Bronchial epithelial cell (primary cell): ENCODE measurements around the gene ZNF593. TPM values are rescaled to one million over a fixed set of nuclear protein-coding genes. Genes with fewer than 3 reads are reported as not detected.
A peak's percentile ranks its signal among the peaks of the same experiment; 100 is the strongest.

ENCODE experiments used
- DNase-seq: peaks from one replicate; pipeline ENCODE4 v3.0.0-alpha.2; 2010; ENCODE audit warnings: low read depth
- FAIRE-seq: peaks from 2 replicates; lab custom pipeline; 2011; peaks lifted over from hg19 to GRCh38; lab: Jason Lieb, UNC
- H3K27me3 ChIP-seq: 2 replicates; pipeline ENCODE4 v1.5.1; 2011; ENCODE audit warnings: low read length; ENCODE audit not compliant: control insufficient read depth, insufficient read depth
- H3K36me3 ChIP-seq: 2 replicates; pipeline ENCODE4 v1.5.1; 2011; ENCODE audit warnings: low read length; ENCODE audit not compliant: control insufficient read depth, insufficient read depth
- H3K4me3 ChIP-seq: 2 replicates; pipeline ENCODE4 v1.5.1; 2011; ENCODE audit warnings: mild to moderate bottlenecking, low read depth, low read length, control low read depth
- CTCF ChIP-seq: IDR thresholded peaks from 2 replicates; pipeline ENCODE4 v1.5.1; 2011; ENCODE audit warnings: mild to moderate bottlenecking, moderate library complexity, low read length, control low read depth, inconsistent platforms; ENCODE audit not compliant: insufficient read depth, severe bottlenecking
- total RNA-seq: library from RNA; depleted of rRNA; stranded (reverse); fragments of >200 nt; gene quantifications from 2 replicates; pipeline ENCODE4 v1.2.1, GENCODE V29; 2014

Gene ZNF593
- total RNA-seq: 53.0 and 66.9 TPM in 2 replicates

DNA sequence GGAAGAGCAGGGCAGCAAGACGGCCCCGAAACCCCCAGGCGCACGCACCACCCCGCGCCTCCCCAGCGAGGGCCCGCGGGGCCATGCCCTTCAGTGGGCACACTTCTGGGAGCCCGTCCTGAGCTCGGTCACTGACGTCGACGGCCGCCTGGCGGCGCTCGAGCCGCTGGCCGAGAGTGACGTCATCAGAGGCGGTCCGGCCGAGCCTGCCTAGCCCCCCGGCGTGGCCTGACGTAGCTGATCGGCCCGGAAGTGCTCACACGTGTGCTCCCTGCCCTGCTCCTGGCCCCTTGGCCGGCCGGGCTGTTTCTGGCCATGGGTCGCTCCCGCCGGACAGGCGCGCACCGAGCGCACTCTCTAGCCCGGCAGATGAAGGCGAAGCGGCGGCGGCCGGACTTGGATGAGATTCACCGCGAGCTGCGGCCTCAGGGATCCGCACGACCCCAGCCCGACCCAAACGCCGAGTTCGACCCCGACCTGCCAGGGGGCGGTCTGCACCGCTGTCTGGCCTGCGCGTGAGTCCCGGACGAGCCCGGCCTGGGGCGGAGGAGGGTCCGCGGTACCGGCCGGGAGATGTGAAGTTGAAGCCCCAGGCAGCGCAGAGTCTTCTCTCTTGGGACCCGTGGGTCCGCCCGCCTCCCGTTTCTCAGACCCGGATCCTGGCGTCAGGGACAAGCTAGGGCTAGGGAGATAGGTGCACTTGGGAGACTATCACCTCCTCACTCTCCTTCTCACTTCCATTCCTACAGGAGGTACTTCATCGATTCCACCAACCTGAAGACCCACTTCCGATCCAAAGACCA is at the start of gene ZNF593:
ZNF593 (plus strand) TSS at position 240 of the 803 bp plus-strand sequence; CDS start at position 316, 76 bp downstream.
- peak; percentile 72 for DNase-seq
- peak; percentile 97 for TF ChIP-seq CTCF
- FAIRE-seq: no peak
- peaks cover 9% of the 10 kb centered on the region for H3K36me3 ChIP-seq
- peak within 1 kb of the TSS; percentile 78 for H3K4me3 ChIP-seq
- H3K27me3 ChIP-seq: peaks cover 2% of the 10 kb centered on the region

- Histone ChIP-seq H3K27me3 (no peaks in the 10 kb centered on the region), H3K4me3 (no peak overlapping the region), H3K36me3 (no peaks in the 10 kb centered on the region)
- no peak for FAIRE-seq
- DNase-seq: no peak
- TF ChIP-seq CTCF: no peak
Measured at GRCh38 chr1:26121854-26122773, 47.6 kb upstream of the ZNF593 start.

GRCh38 chr1:26122988-26123973 is 46.4 kb upstream of the ZNF593 start:
- peak; percentile 90 for DNase-seq
- no peak overlapping the region for H3K4me3 ChIP-seq
- no peak for TF ChIP-seq CTCF
- no peak for FAIRE-seq
- H3K36me3 ChIP-seq: no peaks in the 10 kb centered on the region
- no peaks in the 10 kb centered on the region for H3K27me3 ChIP-seq

DNA sequence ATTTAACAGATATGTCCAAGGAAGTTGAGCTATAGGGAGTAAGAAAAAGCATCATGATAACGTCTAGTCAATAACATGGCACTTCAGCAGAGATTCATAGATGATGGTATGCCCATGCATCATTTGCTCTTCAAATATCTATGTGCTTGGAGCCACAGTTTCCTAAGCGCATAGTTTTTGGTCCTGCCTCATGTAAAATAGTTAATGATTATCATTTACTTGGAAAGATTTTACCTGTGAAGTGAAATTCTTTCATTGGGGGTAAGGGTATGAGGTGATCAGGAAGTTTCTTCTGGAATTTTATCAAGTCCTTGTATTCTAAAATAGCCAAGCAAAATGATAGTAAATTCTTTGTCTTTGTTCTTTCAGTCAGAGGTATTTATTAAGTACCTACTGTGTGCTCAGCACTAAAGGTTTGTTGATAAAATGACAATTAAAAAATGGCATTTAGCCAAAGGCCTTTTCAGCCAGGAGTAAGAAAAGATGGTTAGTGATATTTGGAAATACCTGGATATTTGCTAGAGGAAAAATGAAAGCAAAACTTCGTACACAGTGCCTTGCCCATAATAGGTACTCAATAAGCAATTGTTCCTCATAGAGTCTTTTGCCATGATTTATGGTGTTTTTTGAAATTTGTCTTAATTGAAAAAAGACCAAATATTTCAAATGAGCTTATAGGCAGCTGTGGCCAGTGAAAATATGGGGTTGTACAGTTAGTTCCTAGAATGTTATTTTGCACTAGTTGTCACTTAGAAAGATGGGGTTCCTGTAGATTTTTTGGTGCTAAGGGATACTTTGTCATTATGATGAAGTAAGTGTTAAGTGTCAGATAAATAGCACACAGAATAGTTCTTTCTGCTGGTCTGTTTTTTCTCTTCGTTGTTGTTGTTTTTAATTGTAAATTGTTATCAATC is 45.0 kb upstream of the ZNF593 start:
- TF ChIP-seq CTCF: no peak
- Histone ChIP-seq H3K36me3 (no peaks in the 10 kb centered on the region), H3K4me3 (no peak overlapping the region), H3K27me3 (no peaks in the 10 kb centered on the region)
- DNase-seq (no peak), FAIRE-seq (no peak)
